Small intestine (tissue), 7 donors: ENCODE measurements around the gene NFIX. TPM values are rescaled to one million over a fixed set of nuclear protein-coding genes. Genes with fewer than 3 reads are reported as not detected.

Source experiments
- DNase-seq, 2 donors: peaks; one replicate each; pipeline versions ENCODE4 v3.0.0 to v3.0.0-alpha.2; 2013
- FAIRE-seq: peaks from 2 replicates; lab custom pipeline; 2012; peaks lifted over from hg19 to GRCh38; lab: Jason Lieb, UNC
- H3K27ac ChIP-seq, 3 donors: one replicate each; pipeline ENCODE4 v1.5.1; 2013; ENCODE audit warnings: low read length in 2 of 3, mild to moderate bottlenecking in 2 of 3, control low read depth in 1 of 3, inconsistent platforms in 1 of 3, low read depth in 1 of 3, moderate library complexity in 1 of 3
- H3K27me3 ChIP-seq, 3 donors: one replicate each; pipeline ENCODE4 v1.6.1; 2013; ENCODE audit warnings: low read length in 3 of 3, inconsistent platforms in 1 of 3; ENCODE audit not compliant: control insufficient read depth in 3 of 3, insufficient read depth in 3 of 3
- H3K36me3 ChIP-seq, 3 donors: one replicate each; pipeline ENCODE4 v1.6.1; 2013; ENCODE audit warnings: low read length in 3 of 3, inconsistent platforms in 1 of 3, low read depth in 1 of 3, mild to moderate bottlenecking in 1 of 3, moderate library complexity in 1 of 3; ENCODE audit not compliant: control insufficient read depth in 3 of 3, insufficient read depth in 2 of 3
- H3K4me1 ChIP-seq, 3 donors: one replicate each; pipeline ENCODE4 v1.6.1; 2013; ENCODE audit warnings: low read length in 2 of 3, inconsistent platforms in 1 of 3, low read depth in 1 of 3, mild to moderate bottlenecking in 1 of 3, moderate library complexity in 1 of 3; ENCODE audit not compliant: control insufficient read depth in 3 of 3, insufficient read depth in 2 of 3
- H3K4me3 ChIP-seq, 3 donors: one replicate each; pipeline ENCODE4 v1.5.1; 2013; ENCODE audit warnings: low read length in 3 of 3, control low read depth in 1 of 3, inconsistent platforms in 1 of 3, low read depth in 1 of 3, mild to moderate bottlenecking in 1 of 3, moderate library complexity in 1 of 3
- H3K9me3 ChIP-seq, 2 donors: one replicate each; pipeline ENCODE4 v1.6.1; 2013; ENCODE audit warnings: low read depth in 1 of 2, low read length in 1 of 2; ENCODE audit not compliant: control insufficient read depth in 2 of 2, insufficient read depth in 1 of 2
- WGBS, 3 donors: extraction: QIAGEN DNeasy Blood & Tissue Kit; methylation state at CpG; one replicate each; pipeline ENCODE4 v1.1.7; 2013; 5-methylcytosine and 5-hydroxymethylcytosine counted together
- polyA plus RNA-seq, 4 donors: library from polyadenylated mRNA; stranded (reverse) in 3 of 4; unstranded in 1 of 4; fragments of 200-250 nt in 3 of 4; fragments of 120-200 nt in 1 of 4; gene quantifications; one replicate each; pipeline versions ENCODE4 v1.2.1 to v1.2.3, GENCODE V29; 2013
- donor health status: healthy with polysubstance abuse.
- donor health status: control.
- donor health status: control.
- donor health status: Bipolar disorder and iron deficiency.
- donor health status: healthy.

Gene NFIX
- polyA plus RNA-seq, 4 donors = 2.9 to 31.4 (median 10.0) TPM

GRCh38 chr19:13022859-13023636 is 27.8 kb downstream of the NFIX start:
- H3K4me3 ChIP-seq = peak overlapping the region in 2 of 3 donors; percentile 16 to 44
- peaks cover 0 to 95% (median 0%) of the 10 kb centered on the region in 3 donors for H3K27me3 ChIP-seq
- H3K9me3 ChIP-seq = peaks cover 0 to 4% of the 10 kb centered on the region in 2 donors
- H3K4me1 ChIP-seq = peaks cover 0 to 40% (median 11%) of the 10 kb centered on the region in 3 donors
- peak overlapping the region; percentile 9 to 69 (median 67) for H3K27ac ChIP-seq
- peak; percentile 53 to 56 for DNase-seq
- peaks cover 0 to 3% (median 0%) of the 10 kb centered on the region in 3 donors for H3K36me3 ChIP-seq
- no peak for FAIRE-seq
- WGBS, 3 donors = 1 to 7% (median 4%) methylated on average over 29 to 30 of the region's 30 CpGs

DNA sequence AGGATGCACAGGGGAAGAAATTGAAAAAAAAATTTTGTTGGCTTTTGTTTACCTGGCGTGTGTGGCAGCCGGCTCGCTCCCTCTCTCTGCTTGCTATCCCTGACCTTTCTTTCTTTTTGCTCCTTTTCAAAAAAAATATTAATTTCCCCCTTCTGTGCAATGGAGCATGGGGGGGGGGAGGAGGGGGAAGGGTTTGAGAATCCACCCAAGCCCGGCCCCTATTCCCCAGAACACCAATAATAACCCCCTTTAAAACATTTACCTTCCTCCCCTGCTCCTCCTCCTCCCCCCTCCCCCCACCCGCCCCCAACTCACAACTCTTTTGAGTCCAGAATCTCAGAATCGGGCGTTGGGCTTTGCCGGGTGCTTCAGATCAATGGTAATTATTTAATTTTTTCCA is 28.4 kb downstream of the NFIX start:
- Histone ChIP-seq H3K9me3 (peaks cover 0 to 4% of the 10 kb centered on the region in 2 donors), H3K36me3 (peaks cover 0 to 6% (median 0%) of the 10 kb centered on the region in 3 donors), H3K27me3 (peaks cover 0 to 95% (median 0%) of the 10 kb centered on the region in 3 donors), H3K4me3 (peak overlapping the region in 2 of 3 donors; percentile 19 to 44), H3K27ac (peak overlapping the region in 1 of 3 donors; percentile 67), H3K4me1 (peaks cover 0 to 40% (median 11%) of the 10 kb centered on the region in 3 donors)
- WGBS, 3 donors = 1 to 10% (median 5%) methylated on average over 8 of the region's 8 CpGs
- FAIRE-seq (no peak), DNase-seq (no peak)

- H3K4me1 ChIP-seq = peaks cover 0 to 40% (median 8%) of the 10 kb centered on the region in 3 donors
- peaks cover 0 to 93% (median 0%) of the 10 kb centered on the region in 3 donors for H3K27me3 ChIP-seq
- peaks cover 0 to 4% of the 10 kb centered on the region in 2 donors for H3K9me3 ChIP-seq
- FAIRE-seq (no peak), DNase-seq (no peak)
- peak overlapping the region in 1 of 3 donors; percentile 14 for H3K27ac ChIP-seq
- H3K4me3 ChIP-seq = peak overlapping the region in 2 of 3 donors; percentile 19 to 40
- 5 to 11% (median 9%) methylated on average over 33 to 37 of the region's 37 CpGs for WGBS, 3 donors
- peaks cover 0 to 6% (median 0%) of the 10 kb centered on the region in 3 donors for H3K36me3 ChIP-seq
Observed at GRCh38 chr19:13024126-13024950, 29.1 kb downstream of the NFIX start.

DNA sequence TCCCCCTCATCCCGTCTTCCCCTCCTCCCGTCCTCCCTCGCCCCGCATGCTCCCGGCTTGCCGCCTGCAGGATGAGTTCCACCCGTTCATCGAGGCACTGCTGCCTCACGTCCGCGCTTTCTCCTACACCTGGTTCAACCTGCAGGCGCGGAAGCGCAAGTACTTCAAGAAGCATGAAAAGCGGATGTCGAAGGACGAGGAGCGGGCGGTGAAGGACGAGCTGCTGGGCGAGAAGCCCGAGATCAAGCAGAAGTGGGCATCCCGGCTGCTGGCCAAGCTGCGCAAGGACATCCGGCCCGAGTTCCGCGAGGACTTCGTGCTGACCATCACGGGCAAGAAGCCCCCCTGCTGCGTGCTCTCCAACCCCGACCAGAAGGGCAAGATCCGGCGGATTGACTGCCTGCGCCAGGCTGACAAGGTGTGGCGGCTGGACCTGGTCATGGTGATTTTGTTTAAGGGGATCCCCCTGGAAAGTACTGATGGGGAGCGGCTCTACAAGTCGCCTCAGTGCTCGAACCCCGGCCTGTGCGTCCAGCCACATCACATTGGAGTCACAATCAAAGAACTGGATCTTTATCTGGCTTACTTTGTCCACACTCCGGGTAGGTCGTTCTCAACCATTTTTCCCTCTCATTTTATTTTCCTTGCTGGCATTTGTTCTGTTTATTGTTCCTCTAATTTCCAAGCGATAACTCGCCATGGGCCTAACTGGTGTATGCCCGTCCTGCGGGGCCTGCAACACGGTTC is 29.8 kb downstream of the NFIX start:
- H3K9me3 ChIP-seq = peaks cover 0 to 4% of the 10 kb centered on the region in 2 donors
- peaks cover 0 to 40% (median 6%) of the 10 kb centered on the region in 3 donors for H3K4me1 ChIP-seq
- peak overlapping the region in 1 of 3 donors; percentile 17 for H3K27ac ChIP-seq
- peaks cover 0 to 96% (median 0%) of the 10 kb centered on the region in 3 donors for H3K27me3 ChIP-seq
- peak overlapping the region in 2 of 3 donors; percentile 19 to 40 for H3K4me3 ChIP-seq
- FAIRE-seq (no peak), DNase-seq (peak in 1 of 2 donors; percentile 54)
- H3K36me3 ChIP-seq = peaks cover 0 to 9% (median 0%) of the 10 kb centered on the region in 3 donors
- WGBS, 3 donors = 10 to 39% (median 28%) methylated on average over 44 to 48 of the region's 48 CpGs

DNA sequence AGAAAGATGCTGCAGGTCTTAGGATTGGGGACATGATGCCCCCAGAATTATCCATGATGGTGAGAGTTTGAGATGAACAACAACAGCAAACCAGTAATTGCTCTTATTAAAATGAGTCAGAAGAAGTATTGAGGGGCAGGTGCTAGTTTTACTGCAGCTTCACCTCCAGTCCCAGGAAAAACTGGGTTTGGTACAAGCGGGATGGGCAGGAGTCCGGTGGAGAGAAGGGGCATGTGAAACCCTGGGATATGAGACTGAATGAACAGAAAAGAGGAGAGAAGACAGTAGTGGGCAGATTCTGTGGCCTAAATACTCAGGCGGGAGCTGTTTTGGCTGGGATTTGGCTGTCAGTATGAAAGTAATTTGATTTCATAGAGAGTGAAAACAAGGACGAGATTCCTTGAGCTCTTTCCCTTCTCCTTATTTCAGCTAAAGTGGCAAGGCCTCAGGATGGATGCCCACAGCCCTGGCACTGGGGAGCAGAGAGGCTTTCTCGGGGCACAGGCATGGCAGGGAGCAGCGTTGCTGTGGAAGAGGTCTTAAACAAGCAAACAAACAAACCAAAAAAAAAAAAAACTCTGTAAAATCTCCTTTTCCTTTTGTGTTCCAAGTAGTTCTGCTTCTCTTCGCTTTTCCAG is 30.7 kb downstream of the NFIX start:
- H3K4me3 ChIP-seq = peak overlapping the region in 1 of 3 donors; percentile 12
- peaks cover 0 to 40% (median 5%) of the 10 kb centered on the region in 3 donors for H3K4me1 ChIP-seq
- H3K9me3 ChIP-seq = peaks cover 0 to 4% of the 10 kb centered on the region in 2 donors
- FAIRE-seq = no peak
- peak overlapping the region in 1 of 3 donors; percentile 73 for H3K27ac ChIP-seq
- peaks cover 0 to 9% (median 0%) of the 10 kb centered on the region in 3 donors for H3K36me3 ChIP-seq
- DNase-seq = no peak
- WGBS, 3 donors = 12 to 36% (median 21%) methylated on average over 7 of the region's 7 CpGs
- peaks cover 0 to 96% (median 0%) of the 10 kb centered on the region in 3 donors for H3K27me3 ChIP-seq

GRCh38 chr19:13026462-13027370 is 31.4 kb downstream of the NFIX start:
- H3K4me3 ChIP-seq = no peak overlapping the region
- peaks cover 0 to 9% (median 0%) of the 10 kb centered on the region in 3 donors for H3K36me3 ChIP-seq
- peaks cover 0 to 89% (median 0%) of the 10 kb centered on the region in 3 donors for H3K27me3 ChIP-seq
- peak overlapping the region in 1 of 3 donors; percentile 73 for H3K27ac ChIP-seq
- peaks cover 0 to 4% of the 10 kb centered on the region in 2 donors for H3K9me3 ChIP-seq
- 14 to 45% (median 30%) methylated on average over 14 of the region's 14 CpGs for WGBS, 3 donors
- DNase-seq = peak; percentile 74 to 88
- peaks cover 0 to 34% (median 5%) of the 10 kb centered on the region in 3 donors for H3K4me1 ChIP-seq
- FAIRE-seq = no peak

DNA sequence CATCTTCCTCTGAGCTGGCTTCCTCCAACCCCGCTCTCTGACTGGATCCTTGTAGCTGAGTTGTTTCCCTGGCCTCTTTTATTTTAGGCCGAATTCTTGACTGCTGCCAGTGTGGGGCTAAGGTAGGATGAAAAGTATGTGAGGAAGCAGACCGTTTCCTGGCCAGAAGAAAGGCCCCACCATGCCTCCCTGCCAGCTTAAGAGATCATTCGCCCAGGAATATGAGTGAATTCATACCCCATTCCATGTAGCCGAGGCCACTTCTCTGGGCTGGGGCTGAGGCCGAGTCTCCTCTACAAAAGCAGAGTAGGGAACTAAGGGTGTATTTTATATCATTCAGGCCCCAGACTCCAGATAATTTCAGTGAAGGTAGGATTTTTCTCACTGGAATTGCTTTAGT is 32.3 kb downstream of the NFIX start:
- Histone ChIP-seq H3K27ac (no peak overlapping the region), H3K9me3 (peaks cover 0 to 4% of the 10 kb centered on the region in 2 donors), H3K4me3 (no peak overlapping the region), H3K27me3 (peaks cover 0 to 84% (median 0%) of the 10 kb centered on the region in 3 donors), H3K4me1 (peaks cover 0 to 27% (median 5%) of the 10 kb centered on the region in 3 donors), H3K36me3 (peaks cover 0 to 9% (median 0%) of the 10 kb centered on the region in 3 donors)
- 77 to 80% (median 79%) methylated on average over 6 of the region's 6 CpGs for WGBS, 3 donors
- DNase-seq (no peak), FAIRE-seq (no peak)
